Mesenteric fat pad (tissue), 1 donor: ENCODE measurements around the gene BCAS3. TPM values are rescaled to one million over a fixed set of nuclear protein-coding genes. Genes with fewer than 3 reads are reported as not detected.
"Not testable (repeated sequence)": the region's sequence is repeated elsewhere in the genome, so short reads cannot be mapped to it uniquely, and the experiment has no call there.

Experiments used
- DNase-seq: peaks from one replicate; pipeline ENCODE4 v3.0.0-alpha.2; 2020; ENCODE audit warnings: low spot score
- total RNA-seq: library from RNA; stranded (reverse); fragmentation: NEBNext Ultra II Directional; extraction: Animal tissue kit (Norgen Biotek cat#: 25700); gene quantifications from one replicate; pipeline ENCODE4 v1.2.1, GENCODE V29; 2021
- donor health status: DM: yes; HTN: yes; CAD: no.

Gene BCAS3
- total RNA-seq, 1 donor from 2014 or later = 20.8 TPM

DNA sequence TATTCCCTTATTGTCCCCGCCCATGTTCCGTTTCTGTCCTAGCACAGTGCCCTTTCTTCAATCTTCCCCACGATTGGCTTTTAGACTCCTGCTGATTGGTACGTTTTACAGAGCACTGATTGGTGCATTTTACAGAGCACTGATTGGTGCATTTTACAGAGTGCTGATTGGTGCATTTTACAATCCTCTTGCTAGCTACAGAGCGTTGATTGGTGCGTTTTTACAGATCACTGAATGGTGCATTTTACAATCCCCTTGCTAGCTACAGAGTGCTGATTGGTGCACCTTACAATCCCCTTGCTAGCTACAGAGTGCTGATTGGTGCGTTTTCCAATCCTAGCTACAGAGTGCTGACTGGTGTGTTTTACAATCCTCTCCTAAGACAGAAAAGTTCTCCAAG, 3.0 kb upstream of the BCAS3 start:
- DNase-seq = not testable (repeated sequence)

DNA sequence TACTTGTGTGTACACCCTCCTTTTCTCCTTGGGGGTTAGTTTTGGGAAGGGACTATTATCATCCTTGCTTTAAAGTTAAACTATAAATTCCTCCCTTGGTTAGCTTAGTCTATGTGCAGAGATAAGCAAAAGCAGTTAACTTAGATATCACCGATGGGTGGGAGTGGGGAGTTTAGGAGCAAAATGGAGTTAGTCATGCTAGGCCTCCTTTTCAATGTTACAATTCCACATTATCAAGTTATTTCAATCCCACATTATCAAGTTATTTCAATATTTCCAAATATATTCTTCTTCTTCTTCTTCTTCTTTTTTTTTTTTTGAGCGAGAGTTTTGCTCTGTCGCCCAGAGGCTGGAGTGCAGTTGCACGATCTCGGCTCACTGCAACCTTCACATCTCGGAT, 1.7 kb upstream of the BCAS3 start:
- DNase-seq = no peak

DNA sequence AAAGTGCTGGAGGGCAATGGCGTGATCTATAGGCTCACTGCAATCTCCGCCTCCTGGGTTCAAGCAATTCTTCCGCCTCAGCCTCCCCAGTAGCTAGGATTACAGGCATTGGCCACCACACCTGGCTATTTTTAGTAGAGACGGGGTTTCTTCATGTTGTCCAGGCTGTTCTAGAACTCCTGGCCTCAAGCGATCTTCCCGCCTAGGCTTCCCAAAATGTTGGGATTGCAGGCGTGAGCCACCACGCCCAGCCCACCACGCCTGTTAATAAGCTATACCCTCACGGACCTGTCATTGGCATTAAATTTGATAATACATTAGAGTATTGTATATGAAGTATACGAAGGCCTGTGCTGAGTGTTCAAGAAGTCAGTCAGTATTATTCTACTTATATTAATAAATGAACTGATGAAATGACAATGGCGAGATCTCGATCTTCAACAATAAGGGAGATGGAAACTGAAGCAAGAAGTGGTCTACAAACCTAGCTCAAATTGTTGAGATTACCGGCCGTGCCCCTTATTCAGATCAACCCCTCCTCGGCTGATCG, 818 bp upstream of the BCAS3 start:
- DNase-seq = no peak

DNA sequence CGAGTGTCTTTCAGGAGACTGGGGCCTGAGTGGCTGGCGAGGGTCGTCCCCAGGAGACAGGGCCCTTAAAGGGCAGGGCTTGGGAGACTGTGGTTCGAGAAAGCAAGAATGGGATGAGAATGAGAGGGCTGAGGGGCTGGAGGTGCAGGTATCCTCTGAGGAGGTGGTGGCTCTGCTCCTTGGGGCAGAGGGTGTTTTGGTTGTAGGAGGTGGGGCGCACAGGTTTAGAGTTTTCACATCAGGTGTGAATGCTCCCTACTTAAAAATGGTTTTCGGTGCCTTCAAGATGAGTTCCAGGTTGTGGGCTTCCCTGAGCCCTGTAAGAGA, 430 bp downstream of the BCAS3 start:
- DNase-seq = no peak

DNA sequence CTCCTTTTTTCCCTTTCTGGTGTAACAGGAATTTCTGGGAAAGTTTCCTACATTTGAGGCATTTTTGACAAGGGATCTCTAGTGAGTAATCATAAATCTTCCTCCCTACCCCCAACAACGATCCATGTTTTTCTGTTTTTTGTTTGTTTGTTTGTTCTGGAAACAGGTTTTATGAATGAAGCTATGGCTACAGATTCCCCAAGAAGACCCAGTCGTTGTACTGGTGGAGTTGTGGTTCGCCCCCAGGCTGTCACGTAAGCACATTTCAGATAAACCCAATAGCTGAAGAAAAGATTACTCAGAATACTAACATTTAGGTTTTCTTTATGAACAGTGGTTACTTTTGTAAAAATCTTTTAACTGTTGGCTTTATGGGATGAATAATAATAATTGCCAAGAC, 1.6 kb downstream of the BCAS3 start:
- DNase-seq = no peak

DNA sequence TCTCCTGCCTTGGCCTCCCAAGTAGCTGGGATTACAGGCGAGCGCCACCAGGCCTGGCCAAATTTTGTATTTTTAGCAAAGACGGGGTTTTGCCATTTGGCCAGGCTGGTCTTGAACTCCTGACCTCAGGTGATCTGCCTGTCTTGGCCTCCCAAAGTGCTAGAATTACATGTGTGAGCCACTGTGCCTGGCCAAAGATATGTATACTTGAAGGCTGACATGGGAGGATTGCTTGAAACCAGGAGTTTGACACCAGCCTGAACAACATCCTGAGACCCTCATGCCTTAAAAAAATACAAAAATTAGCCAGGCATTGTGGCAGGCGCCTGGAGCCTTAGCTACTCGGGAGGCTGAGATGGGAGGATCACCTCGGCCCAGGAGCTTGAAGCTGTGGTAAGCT, 3.1 kb downstream of the BCAS3 start:
- DNase-seq = no peak

DNA sequence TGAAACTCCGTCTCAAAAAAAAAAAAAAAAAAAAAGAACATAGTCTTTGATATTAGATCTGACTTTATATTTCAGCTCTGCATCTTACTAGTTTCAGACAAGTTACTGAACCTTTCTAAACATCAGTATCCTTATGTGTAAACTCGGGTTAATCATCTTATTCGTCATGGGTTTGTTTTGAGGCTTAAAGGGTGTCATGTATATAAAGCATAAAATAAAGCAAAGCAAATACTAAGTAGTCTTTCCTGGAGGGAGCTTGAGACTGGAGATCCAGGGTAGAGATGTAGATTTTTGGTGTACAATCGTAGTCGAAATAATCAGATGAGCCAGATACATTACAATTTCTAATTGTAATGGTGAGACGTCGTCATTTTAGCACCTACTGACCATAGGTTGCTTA, 7.8 kb downstream of the BCAS3 start:
- no peak for DNase-seq

DNA sequence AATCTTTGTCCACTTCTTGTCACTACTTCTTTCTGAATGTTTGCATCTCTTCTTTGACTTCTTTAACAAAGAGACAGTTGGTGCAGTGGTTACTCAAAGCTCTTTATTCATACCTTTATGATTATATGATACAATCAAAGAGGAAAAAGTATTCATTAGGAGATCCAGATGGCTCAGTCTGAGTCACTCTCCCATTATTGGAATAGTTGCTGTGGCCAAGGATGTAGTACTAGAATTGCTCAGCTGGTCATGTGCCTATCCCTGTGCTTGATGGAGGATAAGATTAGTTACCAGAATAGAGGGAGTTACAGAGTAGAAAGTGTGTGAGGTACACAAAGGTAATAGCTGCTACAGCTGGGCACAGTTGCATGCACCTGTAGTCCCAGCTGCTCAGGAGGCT, 18.3 kb downstream of the BCAS3 start:
- no peak for DNase-seq

DNA sequence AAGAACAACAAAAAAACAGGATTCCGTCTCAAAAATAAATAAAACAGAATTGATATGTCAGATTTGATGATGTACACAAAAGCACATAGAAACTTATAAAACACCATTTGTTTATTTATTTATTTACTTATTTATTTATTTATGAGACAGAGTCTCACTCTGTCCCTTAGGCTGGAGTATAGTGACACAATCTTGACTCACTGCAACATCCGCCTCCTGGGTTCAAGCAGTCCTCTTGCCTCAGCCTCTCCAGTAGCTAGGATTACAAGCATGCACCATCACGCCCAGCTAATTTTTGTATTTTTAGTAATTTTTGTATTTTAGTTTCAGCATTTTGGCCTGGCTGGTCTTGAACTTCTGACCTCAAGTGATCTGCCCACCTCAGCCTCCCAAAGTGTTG, 21.4 kb downstream of the BCAS3 start:
- no peak for DNase-seq

DNA sequence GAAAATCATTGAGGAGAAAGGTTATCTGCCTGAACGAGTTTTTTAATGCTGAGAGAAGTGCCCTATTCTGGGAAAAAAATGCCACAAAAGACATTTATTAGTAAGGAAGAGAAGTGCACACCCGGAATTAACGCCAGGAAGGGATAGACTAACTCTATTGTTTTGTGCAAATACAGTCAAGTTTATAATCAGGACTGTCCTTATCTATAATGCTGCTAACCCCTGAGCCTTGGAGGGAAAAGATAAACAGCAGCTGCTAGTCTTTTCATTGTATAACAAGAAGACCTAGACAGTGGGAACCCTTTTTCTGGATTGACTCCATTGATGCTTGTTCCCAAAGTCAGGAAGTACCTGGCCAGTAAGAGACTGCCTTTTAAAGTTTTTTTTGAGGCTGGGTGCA, 26.5 kb downstream of the BCAS3 start:
- no peak for DNase-seq

DNA sequence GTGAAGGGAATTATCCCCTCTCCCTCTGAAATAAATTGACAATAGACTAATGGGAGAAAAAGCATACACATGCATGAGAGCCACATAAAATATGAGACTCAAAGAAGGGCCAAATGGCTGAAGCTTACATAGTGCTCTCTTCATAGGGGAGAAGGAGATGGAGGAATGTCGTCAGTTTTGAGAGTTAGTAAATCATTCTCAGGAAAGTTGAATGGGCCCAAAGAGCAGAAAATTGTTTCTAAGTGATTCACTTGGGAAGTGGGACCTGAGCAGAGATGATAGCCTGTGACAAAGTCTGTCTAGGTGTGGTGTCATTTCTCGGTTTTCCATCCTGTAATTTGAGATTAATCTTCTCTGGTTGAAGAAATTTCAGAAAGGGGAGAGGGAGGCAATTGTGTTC, 35.0 kb downstream of the BCAS3 start:
- DNase-seq = no peak

DNA sequence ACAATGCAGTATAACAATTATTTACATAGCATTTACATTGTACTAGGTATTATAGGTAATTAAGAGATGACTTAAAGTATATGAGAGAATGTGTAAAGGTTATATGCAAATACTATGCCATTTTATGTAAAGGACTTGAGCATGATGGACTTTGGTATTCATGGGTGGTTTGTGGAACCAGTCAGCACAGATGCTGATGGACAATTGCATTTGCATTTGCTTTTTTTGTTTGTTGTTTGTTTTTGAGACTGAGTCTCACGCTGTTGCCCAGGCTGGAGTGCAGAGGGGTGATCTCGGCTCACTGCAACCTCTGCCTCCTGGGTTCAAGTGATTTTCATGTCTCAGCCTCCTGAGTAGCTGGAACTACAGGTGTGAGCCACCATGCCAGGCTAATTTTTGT, 36.0 kb downstream of the BCAS3 start:
- DNase-seq = no peak

DNA sequence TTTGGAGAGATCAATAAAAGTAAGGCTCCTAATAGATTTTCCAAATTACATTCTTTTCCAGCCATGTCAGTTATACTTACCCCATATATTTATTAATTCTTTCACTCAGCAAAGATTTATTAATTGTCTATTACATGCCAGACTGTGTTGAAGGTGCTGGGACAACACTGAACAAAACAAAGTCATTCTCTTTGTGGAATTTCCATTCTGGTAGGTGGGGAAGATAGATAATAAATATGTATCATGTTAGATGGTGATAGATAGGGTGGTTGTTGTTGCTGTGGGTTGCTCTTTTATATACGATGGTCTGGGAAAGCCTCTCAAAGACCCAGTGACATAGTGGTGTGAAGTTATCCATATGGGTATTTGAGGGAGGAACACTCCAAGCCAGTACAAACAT, 39.1 kb downstream of the BCAS3 start:
- no peak for DNase-seq

DNA sequence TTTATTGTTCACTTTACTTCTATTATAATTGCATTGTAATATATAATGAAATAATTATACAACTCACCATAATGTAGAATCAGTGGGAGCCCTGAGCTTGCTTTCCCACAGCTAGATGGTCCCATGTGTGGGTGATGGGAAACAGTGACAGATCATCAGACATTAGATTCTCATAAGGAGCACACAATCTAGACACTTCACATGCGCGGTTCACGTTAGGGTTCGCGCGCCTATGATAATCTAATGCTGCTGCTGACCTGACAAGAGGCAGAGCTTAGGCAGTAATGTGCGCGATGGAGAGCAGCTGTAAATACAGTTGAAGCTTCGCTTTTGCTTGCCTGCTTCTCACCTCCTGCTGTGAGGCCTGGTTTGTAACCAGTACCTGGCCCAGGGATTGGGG, 40.2 kb downstream of the BCAS3 start:
- DNase-seq = no peak

DNA sequence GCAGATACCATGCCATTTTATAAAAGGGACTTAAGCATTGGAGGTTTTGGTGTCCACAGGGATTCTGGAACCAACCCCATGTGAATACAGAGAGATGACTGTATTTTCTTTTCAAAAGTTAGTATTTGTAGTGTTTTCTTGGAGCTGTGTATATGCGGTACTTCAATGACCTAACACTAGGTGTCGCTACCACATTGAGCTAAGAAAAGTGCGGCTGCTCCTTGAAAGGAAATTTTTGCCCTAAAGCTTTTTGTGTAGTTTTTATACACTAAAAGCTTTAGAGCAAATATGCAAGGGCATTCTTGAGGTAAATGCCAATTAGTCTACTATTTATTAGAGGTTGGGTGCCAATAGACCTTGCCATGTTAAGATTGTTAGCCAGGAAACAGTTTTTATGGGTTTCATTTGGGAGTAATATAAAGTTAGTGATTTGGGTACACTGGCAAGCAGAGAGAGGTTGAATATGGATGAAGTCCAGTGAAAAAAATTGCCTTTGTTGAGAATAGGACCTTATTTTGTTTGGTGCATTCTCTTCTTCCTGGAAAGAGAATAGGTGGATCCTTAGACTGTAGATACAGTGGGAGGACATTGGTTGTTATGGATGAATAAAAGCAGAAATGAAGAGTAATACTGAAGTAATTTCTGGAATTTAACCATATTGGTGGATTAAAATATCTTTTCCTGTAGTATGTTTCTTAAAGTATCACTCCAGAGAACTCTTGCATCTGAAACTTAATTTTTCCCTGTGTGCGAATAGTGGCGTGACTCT, 43.3 kb downstream of the BCAS3 start:
- no peak for DNase-seq

DNA sequence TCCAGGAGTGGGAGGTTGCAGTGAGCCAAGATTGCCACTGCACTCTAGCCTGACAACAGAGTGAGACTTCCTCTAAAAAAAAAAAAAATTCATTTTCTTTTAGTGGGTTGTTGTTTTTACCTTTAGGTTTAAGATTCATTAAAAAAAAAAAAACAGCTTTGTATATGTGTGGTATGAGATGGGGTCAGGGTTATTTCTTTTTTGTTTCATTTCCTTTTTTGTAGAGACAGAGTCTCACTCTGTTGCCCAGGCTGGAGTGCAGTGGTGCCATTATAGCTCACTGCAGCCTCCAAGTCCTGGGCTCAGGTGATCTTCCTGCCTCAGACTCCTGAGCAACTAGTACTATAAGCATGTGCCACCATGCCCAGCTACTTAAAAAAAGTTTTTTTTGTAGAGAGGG, 47.0 kb downstream of the BCAS3 start:
- no peak for DNase-seq

DNA sequence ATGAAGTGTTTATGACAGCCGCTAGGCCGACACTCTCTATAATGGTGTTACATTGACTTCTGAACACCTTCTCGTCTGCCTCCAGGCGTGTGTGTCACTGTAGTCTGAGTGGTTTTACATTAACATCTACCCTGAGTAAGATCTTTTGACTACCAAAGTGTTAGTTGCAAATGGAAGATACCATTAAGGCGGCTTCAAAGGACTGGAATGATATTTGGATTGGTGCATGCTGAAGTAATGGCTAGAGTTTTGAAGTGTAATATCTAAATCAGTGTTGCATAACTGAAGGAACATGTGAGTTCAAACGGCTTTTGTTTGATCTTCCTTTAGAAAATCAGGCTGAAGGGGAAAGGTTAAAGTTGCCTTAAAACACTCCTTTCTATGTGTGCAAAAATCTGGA, 52.2 kb downstream of the BCAS3 start:
- DNase-seq = no peak

DNA sequence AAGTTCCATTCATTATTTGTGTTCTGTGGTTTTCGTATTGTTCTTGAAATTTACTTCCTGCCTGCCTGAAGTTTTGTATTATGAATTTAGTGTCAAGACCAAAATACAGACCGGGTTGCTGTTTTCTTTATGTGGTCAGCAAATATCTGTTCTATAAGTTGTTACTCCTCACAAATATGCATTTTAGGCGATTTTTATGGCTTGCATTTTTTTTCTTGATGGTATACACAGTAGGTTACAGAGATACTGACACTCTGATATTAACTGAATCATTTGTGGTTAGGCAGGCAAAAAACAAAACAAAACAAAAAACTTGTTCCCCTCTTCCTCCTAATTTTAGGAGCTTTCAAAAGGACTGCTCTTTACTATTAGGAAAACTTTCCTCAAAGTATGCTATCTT, 52.6 kb downstream of the BCAS3 start:
- no peak for DNase-seq

DNA sequence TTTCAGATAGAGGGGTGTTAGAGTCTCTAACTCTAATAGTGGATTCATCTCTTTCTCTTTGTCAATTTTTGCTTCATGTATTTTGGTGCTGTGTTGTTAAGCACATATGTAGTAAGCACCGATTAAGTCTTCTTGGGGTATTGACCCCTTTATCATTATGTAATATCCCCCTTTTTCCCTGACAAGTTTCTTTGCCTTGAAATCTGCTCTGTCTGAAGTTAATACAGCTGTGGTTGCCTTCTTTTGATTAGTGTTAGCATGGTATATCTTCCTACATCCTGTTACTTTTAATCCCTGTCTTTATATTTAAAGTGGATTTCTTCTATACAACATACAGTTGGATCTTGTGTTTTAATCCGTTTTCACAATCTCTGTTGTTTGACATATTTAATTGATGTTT, 60.6 kb downstream of the BCAS3 start:
- no peak for DNase-seq

DNA sequence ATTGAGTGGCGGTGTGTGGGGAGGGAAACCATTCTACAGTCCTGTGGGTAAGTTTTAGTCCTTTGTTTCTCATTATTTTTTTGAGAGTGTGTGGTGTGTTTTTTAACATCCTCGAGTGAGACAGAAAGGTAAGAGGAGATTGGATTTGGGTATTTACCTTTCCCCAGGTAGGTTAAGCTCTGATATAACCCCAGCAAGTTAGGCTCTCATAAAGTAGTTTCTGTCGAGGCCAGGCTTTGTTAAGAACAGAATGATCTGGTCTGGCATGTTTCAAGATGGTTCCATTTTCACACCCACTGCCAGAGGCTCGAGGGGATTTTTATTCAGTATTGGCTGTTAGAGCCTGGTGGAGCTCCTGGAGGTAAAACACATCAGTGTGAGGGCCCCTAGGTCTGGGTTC, 62.9 kb downstream of the BCAS3 start:
- no peak for DNase-seq

DNA sequence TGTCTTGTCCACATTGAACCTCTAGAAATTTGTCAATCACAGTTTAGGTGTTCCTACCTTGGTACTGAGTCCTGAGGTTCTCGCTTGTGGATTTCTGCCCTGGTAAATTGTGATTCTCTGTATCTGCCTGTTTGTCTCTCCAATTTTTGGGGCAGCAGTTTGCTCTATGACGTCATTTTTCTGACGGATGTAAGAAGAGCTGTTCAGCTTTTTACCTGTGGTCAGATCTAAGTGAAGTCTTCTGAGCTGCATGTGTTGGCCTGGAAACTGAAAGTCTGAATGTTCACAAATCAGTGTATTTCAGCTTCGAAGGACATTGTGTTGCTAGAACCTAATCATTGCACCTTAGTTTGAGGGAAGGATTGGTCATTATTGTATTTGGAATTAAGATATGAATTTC, 63.4 kb downstream of the BCAS3 start:
- no peak for DNase-seq

DNA sequence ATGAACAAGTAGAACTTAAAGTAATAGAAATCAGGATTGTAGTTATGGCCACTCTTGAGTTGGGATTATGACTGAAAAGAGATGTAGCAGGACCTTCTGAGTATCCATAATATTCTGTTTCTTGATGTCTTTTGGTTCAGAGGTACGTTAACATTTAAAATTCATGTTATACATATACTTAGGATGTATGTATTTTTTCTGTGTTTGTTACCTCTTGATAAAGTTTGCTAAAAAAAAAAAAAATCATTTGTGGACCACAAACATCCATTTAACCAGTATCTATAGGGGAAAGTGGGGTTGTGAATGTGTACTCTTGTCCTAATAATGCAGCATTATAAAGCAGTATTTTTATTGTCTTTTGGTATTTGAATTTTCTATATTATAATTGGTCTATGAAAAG, 65.6 kb downstream of the BCAS3 start:
- DNase-seq = no peak

DNA sequence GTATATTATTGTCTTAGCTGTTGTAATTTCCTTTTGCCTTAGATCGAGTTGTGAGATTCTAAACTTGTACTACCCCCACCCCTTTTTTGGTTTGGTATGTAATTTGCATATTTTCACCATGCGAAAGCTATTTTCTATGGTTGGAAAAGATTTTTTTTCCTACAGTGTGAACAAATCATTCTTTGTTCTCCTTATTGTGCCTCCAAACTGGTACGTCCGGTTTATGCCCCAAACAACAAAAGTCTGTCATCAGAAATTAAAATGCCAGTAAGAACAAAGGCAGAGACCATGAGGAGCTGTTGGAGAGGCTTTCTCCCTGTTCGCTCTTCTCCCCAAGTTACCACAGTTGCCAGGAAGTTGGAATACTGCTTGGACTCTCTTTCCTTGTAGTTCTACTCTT, 66.1 kb downstream of the BCAS3 start:
- no peak for DNase-seq
